DMS153 treated with DMSO at 0.1 percent for 48 hours (cell line): ENCODE data around the gene CEBPG.

Experiments
- DNase-seq: peaks from one replicate; lab custom pipeline; 2025; ENCODE audit not compliant: unreplicated experiment; lab: John Stamatoyannopoulos, UW

Gene CEBPG

DNA sequence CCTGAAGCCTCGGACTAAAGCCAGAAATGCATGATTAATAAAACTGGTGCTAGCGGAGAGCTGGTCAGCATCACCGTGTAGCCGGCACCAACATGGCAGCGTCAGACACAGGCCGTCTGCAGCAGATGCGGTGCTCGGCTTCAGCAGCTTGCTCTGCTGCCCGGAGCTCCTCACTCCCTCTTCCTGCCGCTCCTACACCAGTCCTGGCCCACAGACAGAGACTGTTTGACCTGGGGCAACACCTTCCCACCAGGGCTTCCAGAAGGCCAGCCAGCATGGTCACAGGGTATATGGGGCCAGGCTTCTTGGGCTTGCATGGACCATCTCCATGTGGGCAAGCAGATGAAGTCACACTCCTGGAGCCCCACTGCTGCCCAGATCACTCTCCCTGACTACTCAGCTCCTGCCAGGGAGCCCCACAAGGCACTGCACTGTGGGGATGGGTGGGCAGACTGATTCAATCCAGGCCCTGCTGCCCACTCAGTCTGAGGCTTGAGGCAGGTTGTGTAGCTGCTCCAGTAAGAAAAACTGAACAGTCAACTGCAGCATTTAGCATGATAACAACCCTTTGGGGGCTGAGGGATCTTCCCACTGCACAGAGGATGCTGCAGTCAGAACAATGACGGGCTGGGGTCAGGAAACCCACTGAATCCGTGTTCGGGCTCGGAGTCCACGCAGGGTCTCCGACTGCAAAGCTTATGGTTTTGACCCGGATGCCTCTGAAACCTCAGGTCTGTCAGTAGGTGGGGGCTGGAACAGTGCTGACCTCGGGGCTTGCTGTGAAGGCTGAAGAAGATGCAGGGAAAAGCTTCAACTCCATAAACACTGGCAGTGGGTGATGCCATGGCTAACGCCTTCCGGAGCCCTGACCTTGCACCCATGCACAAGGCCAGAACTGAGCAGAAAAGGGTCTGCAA is 45.6 kb downstream of the CEBPG start:
- no peak for DNase-seq

DNA sequence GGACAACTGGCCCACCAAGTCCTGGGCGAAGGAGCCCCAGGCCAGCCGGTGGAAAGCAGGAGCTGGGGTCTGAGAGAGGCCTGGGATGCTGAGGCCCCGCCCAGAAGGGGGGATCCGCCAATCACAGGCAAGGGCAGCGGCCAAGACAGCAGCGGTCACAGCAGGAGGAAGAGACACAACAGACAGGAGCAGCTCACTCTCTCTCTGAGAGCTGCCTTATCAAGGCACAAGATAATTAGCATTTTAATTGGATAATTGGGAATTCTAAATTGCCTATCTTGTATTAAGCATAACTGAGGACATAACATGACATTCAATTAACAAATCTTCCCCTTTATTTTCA is 46.2 kb downstream of the CEBPG start:
- no peak for DNase-seq

DNA sequence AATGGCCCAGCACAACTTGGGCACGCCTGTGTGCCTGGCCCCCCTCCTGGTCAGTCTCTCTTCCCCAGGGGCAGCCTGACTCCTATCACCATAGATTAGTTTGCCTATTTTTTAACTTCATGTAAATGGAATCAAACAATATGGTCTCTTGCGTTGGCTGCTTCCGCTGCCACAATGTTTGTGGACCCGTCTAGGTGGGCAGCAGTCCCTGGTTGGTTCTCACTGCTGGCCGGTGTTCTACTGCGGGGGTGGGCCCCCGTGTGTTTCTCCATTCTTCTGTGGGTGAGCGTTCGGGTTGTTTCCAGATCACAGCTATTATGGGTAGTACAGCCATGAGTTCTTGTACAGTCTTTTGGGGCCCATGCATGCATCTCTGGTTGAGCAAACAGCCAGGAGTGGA is 47.3 kb downstream of the CEBPG start:
- DNase-seq: no peak

DNA sequence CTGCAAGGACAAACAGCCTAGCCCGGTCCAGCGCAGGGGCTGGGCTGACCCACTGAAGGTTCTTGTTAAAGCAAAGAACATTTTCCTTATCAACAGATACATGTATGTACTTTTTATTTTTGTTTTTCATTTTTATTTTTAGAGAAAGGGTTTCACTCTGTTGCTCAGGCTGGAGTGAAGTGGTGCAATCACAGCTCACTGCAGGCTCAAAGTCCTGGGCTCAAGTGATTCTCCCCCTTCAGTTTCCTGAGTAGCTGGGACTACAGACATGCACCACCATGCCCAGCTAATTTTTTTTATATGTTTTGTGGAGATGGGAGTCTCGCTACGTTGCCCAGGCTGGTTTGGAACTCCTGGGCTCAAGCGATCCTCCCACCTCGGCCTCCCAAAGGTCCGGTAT is 47.9 kb downstream of the CEBPG start:
- DNase-seq: no peak

DNA sequence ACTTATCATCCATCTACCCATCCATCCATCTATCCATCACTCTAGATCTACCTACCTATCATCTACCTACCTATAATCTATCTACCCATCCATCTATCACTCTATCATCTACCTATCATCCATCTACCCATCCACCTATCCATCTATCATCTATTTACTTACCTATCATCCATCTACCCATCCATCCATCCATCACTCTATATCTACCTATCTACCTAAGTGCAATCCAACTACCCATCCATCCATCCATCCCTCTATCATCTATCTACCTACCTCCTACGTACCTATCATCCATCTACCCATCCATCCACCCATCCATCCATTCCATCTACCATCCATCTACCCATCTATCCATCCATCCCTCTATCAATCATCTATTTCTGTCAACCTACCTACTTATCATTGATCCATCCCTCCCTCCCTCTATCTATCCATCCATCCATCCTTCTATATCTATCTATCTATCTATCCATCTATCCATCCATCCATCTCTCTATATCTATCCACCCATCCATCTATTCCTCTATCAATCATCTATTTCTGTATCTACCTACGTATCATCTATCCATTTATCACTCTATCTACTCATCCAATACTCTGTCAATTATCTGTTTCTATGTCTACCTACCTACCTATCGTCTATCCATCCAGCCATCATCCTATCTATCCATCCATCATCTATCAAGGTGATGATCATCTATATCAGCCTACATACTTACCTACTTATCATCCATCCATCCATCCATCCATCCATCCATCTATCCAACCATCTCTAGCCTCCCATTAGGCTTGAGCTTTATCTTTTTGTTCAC is 49.1 kb downstream of the CEBPG start:
- no peak for DNase-seq

DNA sequence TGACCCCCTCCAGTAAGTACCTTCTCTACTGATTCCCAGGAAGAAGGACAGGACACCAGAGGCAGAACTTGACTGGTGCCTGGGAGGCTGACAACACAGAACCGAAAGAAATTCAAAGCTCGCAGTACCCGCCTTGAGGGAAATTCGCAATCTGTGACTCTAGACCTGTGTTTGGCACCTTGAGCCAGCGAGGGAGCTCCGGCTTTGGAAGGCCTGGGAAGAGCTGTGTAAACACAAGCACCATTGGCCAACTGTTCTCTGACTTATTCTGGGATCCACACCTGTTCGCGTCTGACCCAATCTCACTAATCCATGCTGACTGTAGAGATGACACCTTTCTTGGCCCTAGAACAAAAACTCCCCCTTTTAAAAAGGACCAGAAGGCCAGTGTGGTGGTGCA is 50.7 kb downstream of the CEBPG start:
- DNase-seq: no peak

DNA sequence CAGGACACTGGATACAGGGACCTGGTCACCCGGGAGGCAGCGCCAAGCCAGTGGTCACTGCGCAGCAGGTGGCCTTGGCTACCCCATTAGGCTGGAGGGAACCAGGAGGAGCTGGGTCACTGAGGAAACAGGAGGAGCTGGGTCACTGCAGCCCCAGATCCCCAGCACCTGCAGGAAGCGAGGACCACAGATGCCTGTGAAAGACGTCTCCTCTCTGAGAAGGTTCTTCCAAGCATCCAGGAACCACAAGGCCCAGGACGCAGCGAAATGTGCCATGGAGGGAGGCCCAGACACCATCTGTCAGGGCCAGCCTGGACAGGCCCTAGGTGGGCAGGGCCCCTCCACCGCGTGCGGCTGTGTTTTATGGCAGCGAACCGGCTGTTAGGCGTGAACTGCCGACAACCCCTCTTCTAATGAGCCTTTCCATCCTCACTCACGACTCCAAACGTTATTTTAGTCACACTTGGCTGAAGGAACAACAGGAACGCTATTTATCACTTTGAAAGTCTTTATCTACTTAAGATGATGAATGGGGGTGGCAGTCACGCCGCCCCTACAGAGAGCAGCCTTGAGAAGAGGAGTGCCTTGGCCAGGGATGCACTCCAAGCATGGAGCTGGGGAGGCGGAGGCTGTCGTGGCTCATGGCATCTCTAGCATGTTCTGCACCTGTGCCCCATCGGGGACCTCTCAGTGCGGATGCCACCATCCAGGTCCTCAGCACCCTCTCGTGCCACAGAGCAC is 53.3 kb downstream of the CEBPG start:
- no peak for DNase-seq

DNA sequence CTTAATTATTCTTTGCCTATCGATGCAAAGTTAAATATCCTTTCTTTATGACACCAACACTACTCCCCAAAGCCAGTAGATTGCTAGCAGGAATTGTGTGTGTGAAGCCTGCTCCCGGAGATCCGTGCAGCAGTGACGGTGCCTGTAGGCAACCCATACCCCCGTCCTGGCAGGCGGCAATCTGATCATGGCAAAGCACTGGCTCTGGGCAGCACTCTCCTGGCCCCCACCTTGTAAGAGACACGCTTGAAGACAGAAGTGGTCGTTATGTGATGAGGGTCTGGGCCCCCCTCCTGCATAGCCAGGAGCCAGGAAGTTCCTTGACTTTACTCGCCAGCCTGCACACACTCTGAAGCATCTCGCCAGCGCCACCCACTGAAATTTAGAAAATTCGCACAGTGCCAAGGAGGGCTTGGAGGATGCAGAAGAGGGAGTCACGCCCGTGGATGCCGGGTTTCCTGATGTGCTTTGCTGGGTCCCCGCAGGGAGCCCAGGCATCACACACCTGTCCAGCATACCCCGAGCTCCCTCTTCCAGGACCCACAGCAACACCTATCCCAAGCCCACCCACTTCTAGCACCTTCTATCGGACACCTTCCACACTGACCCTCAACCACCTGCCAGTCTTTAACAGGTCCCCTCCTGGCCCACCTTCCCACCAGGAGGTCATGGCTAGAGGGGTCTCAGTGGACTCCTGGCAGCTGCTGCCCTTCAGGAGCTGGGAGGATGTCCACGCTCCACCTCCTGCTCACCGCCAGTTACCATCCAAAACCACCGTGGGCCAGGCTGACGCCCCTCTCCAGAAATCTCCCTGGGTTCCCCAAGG is 54.5 kb downstream of the CEBPG start:
- DNase-seq: no peak

DNA sequence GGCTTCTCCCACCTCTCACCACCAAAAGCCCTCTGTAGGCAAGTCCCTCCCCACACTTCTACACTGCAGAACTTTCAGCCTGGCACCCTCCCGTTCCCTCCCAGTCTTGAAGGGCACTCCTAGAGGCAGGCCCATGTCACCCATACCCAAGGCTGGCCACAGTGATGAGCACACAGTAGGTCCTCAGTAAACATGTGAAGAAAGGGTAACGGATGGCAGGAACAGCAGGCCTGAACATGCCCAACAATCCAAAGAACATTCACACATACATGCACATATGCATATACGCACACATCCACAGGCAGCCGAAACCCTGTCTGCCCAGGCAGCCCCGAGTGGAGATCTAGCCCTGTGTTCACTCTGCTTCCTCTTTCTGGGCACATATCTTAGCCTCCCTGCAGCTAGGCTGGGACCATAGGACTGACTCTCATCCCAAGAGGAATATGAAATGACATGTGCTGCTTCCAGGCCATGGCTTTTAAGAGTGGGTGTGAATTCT is 55.2 kb downstream of the CEBPG start:
- no peak for DNase-seq

DNA sequence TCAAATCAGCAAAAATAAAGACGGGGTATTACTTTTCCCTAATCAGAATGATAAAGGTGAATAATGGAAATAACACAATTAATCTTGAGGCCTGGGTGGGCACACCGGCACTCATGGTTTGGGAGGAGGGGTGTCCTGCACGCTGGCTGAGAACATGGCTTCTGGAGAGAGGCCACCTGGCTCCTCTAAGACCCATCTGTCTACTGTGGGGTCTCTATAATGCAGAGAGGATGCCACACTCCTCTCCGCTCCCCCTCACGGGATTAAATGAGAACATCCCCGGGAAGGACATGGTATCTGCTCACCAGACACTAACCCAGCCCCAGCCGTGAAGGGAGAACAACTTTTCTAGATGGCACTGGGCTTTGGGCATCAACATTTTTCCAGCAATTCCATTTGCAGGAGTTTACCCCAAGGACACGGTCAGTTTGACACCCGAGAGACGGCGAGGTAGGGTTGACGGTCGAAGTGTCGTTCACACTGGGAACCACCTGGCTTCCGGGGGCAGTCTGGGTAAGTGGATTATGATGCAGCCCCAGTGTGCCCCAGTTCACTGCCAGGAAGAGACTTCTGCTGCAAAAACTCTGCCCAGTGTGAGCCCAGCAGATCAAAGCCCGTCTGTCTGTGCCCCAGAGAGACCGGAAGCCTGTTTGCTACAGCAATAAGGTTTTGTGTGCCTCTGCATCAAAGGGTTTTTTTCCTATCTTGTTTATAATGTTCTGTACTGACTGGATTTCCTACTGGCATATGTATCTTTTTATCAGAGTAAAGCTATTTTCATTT is 56.6 kb downstream of the CEBPG start:
- DNase-seq: no peak

DNA sequence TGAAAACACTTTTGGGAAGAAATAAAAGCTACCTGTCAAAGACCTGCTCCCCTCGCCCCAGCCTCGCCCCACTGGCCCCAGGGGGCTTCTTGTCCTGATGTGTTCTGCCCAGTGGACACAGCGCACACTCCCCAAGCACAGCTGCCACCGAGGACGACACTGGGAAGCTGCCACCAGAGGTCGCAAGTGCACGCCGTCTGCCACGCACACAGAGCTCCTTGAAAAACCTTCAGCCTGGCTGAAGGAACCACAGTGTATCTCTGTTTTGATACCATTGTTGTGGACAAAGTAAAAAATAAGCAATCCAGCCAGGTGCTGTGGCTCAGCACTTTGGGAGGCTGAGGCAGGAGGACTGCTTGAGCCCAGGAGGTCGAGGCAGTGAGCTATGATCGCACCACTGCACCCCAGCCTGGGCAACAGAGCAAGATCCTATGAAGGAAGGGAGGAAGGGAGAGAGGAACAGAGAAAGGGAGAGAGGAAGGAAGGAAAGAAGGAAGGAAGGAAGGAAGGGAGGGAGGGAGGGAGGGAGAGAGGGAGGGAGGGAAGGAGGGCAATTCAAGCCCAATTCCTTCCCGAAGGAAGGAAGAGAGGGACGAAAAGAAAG is 57.3 kb downstream of the CEBPG start:
- DNase-seq: peak; percentile 32

DNA sequence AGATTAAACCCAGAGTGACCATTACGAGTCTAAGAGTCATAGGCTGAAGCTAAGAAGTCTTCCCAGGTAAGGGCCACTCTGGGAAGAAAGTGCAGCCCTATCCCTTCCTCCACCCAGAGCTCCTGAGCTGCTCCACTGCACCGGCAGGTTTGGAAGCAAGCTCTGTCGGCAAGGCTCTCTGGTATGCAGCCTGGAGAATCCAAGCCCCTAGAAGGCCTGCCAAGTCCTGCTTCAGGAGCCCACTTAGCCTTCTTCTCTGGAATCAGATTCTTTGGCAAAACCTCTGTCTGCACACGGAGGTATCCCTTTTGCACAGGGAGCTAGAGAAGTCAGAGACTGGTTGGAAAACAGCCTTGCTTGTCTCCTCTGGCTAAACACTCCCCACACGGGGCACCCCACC is 58.5 kb downstream of the CEBPG start:
- DNase-seq: no peak
